BJ (cell line): ENCODE data around the gene TEX261. TPM values are rescaled to one million over a fixed set of nuclear protein-coding genes. Genes with fewer than 3 reads are reported as not detected.

Experiments used
- CTCF ChIA-PET: fragments of 350-600 bp; formaldehyde crosslinking; extraction: SDS; loops from one replicate; lab custom pipeline; 2021; ENCODE audit warnings: antibody characterized with exemption, inconsistent platforms; lab: Yijun Ruan, JAX
- POLR2A ChIA-PET: fragments of 300-600 bp; sonication (Branson Sonifier 250); formaldehyde crosslinking; extraction: SDS; loops from one replicate; lab custom pipeline; 2021; ENCODE audit warnings: antibody characterized with exemption; lab: Charles Lee
- DNase-seq: peaks from one replicate; pipeline ENCODE4 v3.0.0-alpha.2; 2011; ENCODE audit warnings: low read depth
- H3K27me3 ChIP-seq: 2 replicates; pipeline ENCODE4 v1.6.0; 2011; ENCODE audit warnings: low read length; ENCODE audit not compliant: control insufficient read depth, insufficient read depth
- H3K36me3 ChIP-seq: 2 replicates; pipeline ENCODE4 v1.5.1; 2011; ENCODE audit warnings: low read length; ENCODE audit not compliant: control insufficient read depth, insufficient read depth
- H3K4me3 ChIP-seq: 2 replicates; pipeline ENCODE4 v1.5.1; 2011; ENCODE audit warnings: low read depth, mild to moderate bottlenecking, control low read depth, low read length
- CTCF ChIP-seq: IDR thresholded peaks from 2 replicates; pipeline ENCODE4 v1.5.1; 2011; ENCODE audit warnings: low read depth, mild to moderate bottlenecking, control low read depth, inconsistent platforms, low read length, moderate library complexity; ENCODE audit not compliant: insufficient read depth
- polyA plus RNA-seq: library from polyadenylated mRNA; depleted of rRNA; stranded (reverse); fragments of >200 nt; gene quantifications from 2 replicates; pipeline ENCODE4 v1.2.3, GENCODE V29; 2011; rRNA removed
- small RNA-seq: library from RNA; depleted of rRNA; stranded (forward); fragments of <200 nt; gene quantifications from one replicate; pipeline ENCODE3, GENCODE V24; 2012; ENCODE audit warnings: low replicate concordance, low read depth; ENCODE audit not compliant: insufficient read length

TEX261 gene
- polyA plus RNA-seq, 1 experiment = 83.2 TPM

- DNase-seq = no peak
- H3K4me3 ChIP-seq = no peak overlapping the region
- H3K36me3 ChIP-seq = no peaks in the 10 kb centered on the region
- H3K27me3 ChIP-seq = peaks cover 3% of the 10 kb centered on the region; the same call in 1 of the 2 replicates
- POLR2A ChIA-PET = no interaction called here
- CTCF ChIA-PET = interaction anchor here (0.9 to 7.9 kb wide), 3 partner anchors 9 to 67 kb away, joined by 4 to 64 read pairs (median 46); no protein-coding TSS in a partner anchor
- no peak for TF ChIP-seq CTCF
These were observed 56.6 kb downstream of the TEX261 start for GRCh38 chr2:70937866-70938585.

- CTCF ChIA-PET = interaction anchor here (1.3 to 7.9 kb wide), 2 partner anchors 10 to 66 kb away, joined by 3 to 64 read pairs; no protein-coding TSS in a partner anchor
- DNase-seq = no peak
- no peak for TF ChIP-seq CTCF
These were observed 57.5 kb downstream of the TEX261 start for GRCh38 chr2:70936979-70937811.

GRCh38 chr2:70936165-70936978, 58.3 kb downstream of the TEX261 start:
- ChIA-PET CTCF (interaction anchor here (1.3 to 7.9 kb wide), 2 partner anchors 11 to 65 kb away, joined by 3 to 64 read pairs; no protein-coding TSS in a partner anchor), POLR2A (no interaction called here)
- H3K27me3 ChIP-seq = peaks cover 3% of the 10 kb centered on the region; the same call in 1 of the 2 replicates
- no peaks in the 10 kb centered on the region for H3K36me3 ChIP-seq
- H3K4me3 ChIP-seq = no peak overlapping the region
- TF ChIP-seq CTCF = no peak
- DNase-seq = no peak

More at GRCh38 chr2:70936979-70937811, 57.5 kb downstream of the TEX261 start:
- POLR2A ChIA-PET = no interaction called here
- H3K36me3 ChIP-seq = no peaks in the 10 kb centered on the region
- H3K27me3 ChIP-seq = peaks cover 3% of the 10 kb centered on the region; the same call in 1 of the 2 replicates
- H3K4me3 ChIP-seq = no peak overlapping the region

Small RNA genes lying within 50 kb of the gene (small RNA-seq; reads per million reads assigned to genes)
- not detected for gene RN7SL160P

Other genes starting within 250 kb of the TEX261 start
- not detected in 2 replicates for gene ADD2, start 226.7 kb downstream of the TEX261 start, polyA plus RNA-seq
- not detected in 2 replicates for gene FIGLA, start 204.2 kb downstream of the TEX261 start, polyA plus RNA-seq
- gene CLEC4F, start 174.3 kb downstream of the TEX261 start, polyA plus RNA-seq = not detected in 2 replicates
- gene CD207, start 159.1 kb downstream of the TEX261 start, polyA plus RNA-seq = not detected in 2 replicates
- 0.72 and 0.94 TPM in 2 replicates for gene VAX2, start 94.3 kb downstream of the TEX261 start, polyA plus RNA-seq
- gene ATP6V1B1, start 59.0 kb downstream of the TEX261 start, polyA plus RNA-seq = 0.85 and 1.3 TPM in 2 replicates
- 0.36 and 0.43 TPM in 2 replicates for gene ANKRD53, start 16.2 kb downstream of the TEX261 start, polyA plus RNA-seq
- 99.7 and 118 TPM in 2 replicates for gene NAGK, start 73.8 kb upstream of the TEX261 start, polyA plus RNA-seq
- gene MCEE, start 135.4 kb upstream of the TEX261 start, polyA plus RNA-seq = 10.8 and 15.9 TPM in 2 replicates
- gene MPHOSPH10, start 135.8 kb upstream of the TEX261 start, polyA plus RNA-seq = 7.1 and 14.1 TPM in 2 replicates
- gene PAIP2B, start 232.2 kb upstream of the TEX261 start, polyA plus RNA-seq = 0.11 and 0.29 TPM in 2 replicates